H1 (cell line): ENCODE results near the gene ARHGAP18. TPM values are rescaled to one million over a fixed set of nuclear protein-coding genes. Genes with fewer than 3 reads are reported as not detected.

ENCODE experiments used
- CTCF ChIA-PET: fragments of 300-600 bp; sonication (Branson Sonifier 250); formaldehyde crosslinking; loops from one replicate; lab custom pipeline; 2021; ENCODE audit not compliant: partially characterized antibody; lab: Charles Lee
- POLR2A ChIA-PET: fragments of 300-600 bp; sonication (Branson Sonifier 250); formaldehyde crosslinking; loops from one replicate; lab custom pipeline; 2021; ENCODE audit warnings: inconsistent platforms; ENCODE audit not compliant: partially characterized antibody; lab: Charles Lee
- DNase-seq, 2 experiments: peaks; one replicate each; pipeline versions ENCODE4 v3.0.0 to v3.0.0-alpha.2; 2010 to 2022; ENCODE audit warnings: low spot score in 2 of 2, low read depth in 1 of 2, mixed read lengths in 1 of 2
- FAIRE-seq: peaks from 2 replicates; lab custom pipeline; 2011; peaks lifted over from hg19 to GRCh38; lab: Jason Lieb, UNC
- H2AFZ ChIP-seq: 2 replicates; pipeline ENCODE4 v1.8.1; 2012; ENCODE audit warnings: low read length, inconsistent platforms
- H2AK5ac ChIP-seq: 2 replicates; pipeline ENCODE4 v1.6.1; 2013; ENCODE audit warnings: low read depth, low read length
- H2BK120ac ChIP-seq: replicated peaks from 2 replicates; pipeline ENCODE3; 2013; ENCODE audit warnings: low read depth, low read length, inconsistent platforms
- H2BK12ac ChIP-seq: 2 replicates; pipeline ENCODE4 v1.6.1; 2013; ENCODE audit warnings: low read depth, low read length
- H2BK15ac ChIP-seq: 2 replicates; pipeline ENCODE4 v1.6.1; 2013; ENCODE audit warnings: low read length
- H2BK20ac ChIP-seq: 2 replicates; pipeline ENCODE4 v1.6.1; 2013; ENCODE audit warnings: low read length
- H2BK5ac ChIP-seq: 2 replicates; pipeline ENCODE4 v1.6.1; 2013; ENCODE audit warnings: low read depth, low read length
- H3K14ac ChIP-seq: 2 replicates; pipeline ENCODE4 v1.6.1; 2013; ENCODE audit warnings: inconsistent platforms; ENCODE audit not compliant: insufficient read length
- H3K18ac ChIP-seq: 2 replicates; pipeline ENCODE4 v1.6.1; 2013; ENCODE audit warnings: low read length; ENCODE audit errors: extremely low read depth
- H3K23ac ChIP-seq: 2 replicates; pipeline ENCODE4 v1.6.1; 2013; ENCODE audit warnings: inconsistent platforms; ENCODE audit not compliant: insufficient read length
- H3K23me2 ChIP-seq: 2 replicates; pipeline ENCODE4 v1.6.1; 2013; ENCODE audit warnings: low read depth, low read length
- H3K27ac ChIP-seq: 2 replicates; pipeline ENCODE4 v1.6.1; 2011; ENCODE audit warnings: low read depth, low read length, inconsistent platforms
- H3K27me3 ChIP-seq, 4 experiments: replicated peaks in 1 of 4; 1 replicate in 1 of 4; 2 replicates in 3 of 4; pipeline versions ENCODE4 v1.6.1 to v1.8.1; 2011 to 2013; ENCODE audit warnings: low read length in 3 of 4, mild to moderate bottlenecking in 3 of 4, inconsistent platforms in 2 of 4, mixed read lengths in 2 of 4, moderate library complexity in 1 of 4; ENCODE audit not compliant: control insufficient read depth in 3 of 4, insufficient read depth in 3 of 4; ENCODE audit errors: extremely low read depth in 1 of 4
- H3K36me3 ChIP-seq, 4 experiments: 2 replicates each; pipeline versions ENCODE4 v1.6.1 to v1.8.1; 2011 to 2013; ENCODE audit warnings: mild to moderate bottlenecking in 4 of 4, low read length in 3 of 4, moderate library complexity in 2 of 4, control low read depth in 1 of 4, inconsistent platforms in 1 of 4; ENCODE audit not compliant: insufficient read depth in 4 of 4, control insufficient read depth in 2 of 4
- H3K4ac ChIP-seq: replicated peaks from 2 replicates; pipeline ENCODE3; 2013; ENCODE audit warnings: low read length, low read depth, mixed read lengths, inconsistent platforms; ENCODE audit not compliant: insufficient read length
- H3K4me1 ChIP-seq, 4 experiments: replicated peaks in 1 of 4; 1 replicate in 1 of 4; 2 replicates in 3 of 4; pipeline versions ENCODE4 v1.6.1 to v1.8.1; 2011 to 2013; ENCODE audit warnings: low read length in 3 of 4, inconsistent platforms in 2 of 4, mixed read lengths in 1 of 4; ENCODE audit not compliant: insufficient read depth in 4 of 4, control insufficient read depth in 3 of 4
- H3K4me2 ChIP-seq, 2 experiments: 2 replicates each; pipeline versions ENCODE4 v1.6.1 to v1.8.1; 2011 to 2013; ENCODE audit warnings: low read depth in 2 of 2, low read length in 2 of 2, control low read depth in 1 of 2, inconsistent platforms in 1 of 2, mild to moderate bottlenecking in 1 of 2; ENCODE audit not compliant: insufficient read depth in 1 of 2
- H3K4me3 ChIP-seq, 4 experiments: fragments of 200-600, 300-600 bp in 1 of 4; sonication (generic), shearing (Covaris generic), sonication (Bioruptor Twin) in 1 of 4; 2 replicates each; pipeline versions ENCODE4 v1.5.1 to v1.8.1; 2011 to 2016; ENCODE audit warnings: low read length in 4 of 4, low read depth in 3 of 4, control low read depth in 2 of 4, inconsistent platforms in 2 of 4, mild to moderate bottlenecking in 2 of 4, mixed read lengths in 1 of 4, moderate library complexity in 1 of 4; ENCODE audit not compliant: insufficient read depth in 2 of 4; ENCODE audit errors: extremely low read depth in 1 of 4
- H3K56ac ChIP-seq: replicated peaks from 2 replicates; pipeline ENCODE3; 2013; ENCODE audit warnings: low read depth, mild to moderate bottlenecking, mixed read lengths, low read length, inconsistent platforms; ENCODE audit not compliant: insufficient read length
- H3K79me1 ChIP-seq: 2 replicates; pipeline ENCODE4 v1.6.1; 2013; ENCODE audit warnings: low read depth, low read length, control low read depth
- H3K79me2 ChIP-seq, 2 experiments: 2 replicates each; pipeline versions ENCODE4 v1.6.1 to v1.8.1; 2012 to 2013; ENCODE audit warnings: low read length in 2 of 2, mild to moderate bottlenecking in 2 of 2, inconsistent platforms in 1 of 2; ENCODE audit not compliant: insufficient read depth in 2 of 2, control insufficient read depth in 1 of 2
- H3K9ac ChIP-seq, 4 experiments: replicated peaks in 1 of 4; 1 replicate in 1 of 4; 2 replicates in 3 of 4; pipeline versions ENCODE4 v1.6.1 to v1.8.1; 2011 to 2013; ENCODE audit warnings: low read depth in 3 of 4, low read length in 3 of 4, control low read depth in 2 of 4, mild to moderate bottlenecking in 2 of 4, moderate library complexity in 2 of 4, inconsistent platforms in 1 of 4; ENCODE audit errors: extremely low read depth in 1 of 4
- H3K9me3 ChIP-seq, 2 experiments: 2 replicates each; pipeline versions ENCODE4 v1.6.1 to v1.8.1; 2012 to 2013; ENCODE audit warnings: mild to moderate bottlenecking in 2 of 2, moderate library complexity in 2 of 2, control low read depth in 1 of 2, inconsistent platforms in 1 of 2, low read depth in 1 of 2, low read length in 1 of 2, mixed read lengths in 1 of 2; ENCODE audit not compliant: insufficient read depth in 2 of 2
- H4K20me1 ChIP-seq, 2 experiments: replicated peaks in 1 of 2; 2 replicates each; pipeline versions ENCODE3 to v1.8.1; 2011 to 2013; ENCODE audit warnings: inconsistent platforms in 2 of 2, low read length in 2 of 2, mild to moderate bottlenecking in 1 of 2; ENCODE audit not compliant: insufficient read depth in 2 of 2, control insufficient read depth in 1 of 2
- H4K5ac ChIP-seq: 2 replicates; pipeline ENCODE4 v1.6.1; 2013; ENCODE audit warnings: low read length, low read depth, mixed read lengths, inconsistent platforms; ENCODE audit not compliant: insufficient read length
- H4K8ac ChIP-seq: 2 replicates; pipeline ENCODE4 v1.8.0; 2013; ENCODE audit warnings: mild to moderate bottlenecking, moderate library complexity, low read length, inconsistent platforms; ENCODE audit not compliant: insufficient read depth; ENCODE audit errors: extremely low read depth
- H4K91ac ChIP-seq: replicated peaks from 2 replicates; pipeline ENCODE3; 2013; ENCODE audit warnings: low read length, mixed read lengths, inconsistent platforms; ENCODE audit not compliant: insufficient read length
- ATF3 ChIP-seq: IDR thresholded peaks from 2 replicates; pipeline ENCODE4 v1.6.1; 2011; ENCODE audit warnings: low read depth, mild to moderate bottlenecking, low read length; ENCODE audit not compliant: insufficient read depth
- WGBS, 2 experiments: shearing (Covaris generic) in 1 of 2; methylation state at CpG; one replicate each; pipeline versions ENCODE4 v1.1.6 to v1.1.7; 2013 to 2015; ENCODE audit warnings: low lambda C conversion rate in 2 of 2, mixed read lengths in 2 of 2, inconsistent platforms in 1 of 2, low coverage in 1 of 2, missing lambda C conversion rate in 1 of 2; ENCODE audit not compliant: insufficient replicate concordance in 2 of 2, insufficient coverage in 1 of 2, insufficient read length in 1 of 2; ENCODE audit errors: extremely low coverage in 1 of 2, missing lambda C conversion rate in 1 of 2; 5-methylcytosine and 5-hydroxymethylcytosine counted together
- polyA plus RNA-seq, 7 experiments: library from polyadenylated mRNA; depleted of rRNA in 3 of 7; stranded (reverse) in 5 of 7; unstranded in 2 of 7; fragments of >200 nt in 5 of 7; fragments of 200-250 nt in 2 of 7; gene quantifications; 1 replicate in 5 of 7; 2 replicates in 1 of 7; 4 replicates in 1 of 7; pipeline versions ENCODE4 v1.2.1 to v1.2.3, GENCODE V29; 2011 to 2013; ENCODE audit warnings: missing spikeins in 2 of 7, mixed read lengths in 2 of 7
- total RNA-seq: library from RNA; stranded (reverse); fragmentation: NEBNext Ultra II Directional; extraction: Animal tissue kit (Norgen Biotek cat#: 25700); gene quantifications from 2 replicates; pipeline ENCODE4 v1.2.1, GENCODE V29; 2021

The ARHGAP18 gene
- total and polyA plus RNA-seq, 2 of the 8 experiments (the other 6 are each of a cell fraction or from before 2014, with no cell fraction given) = 0.83 to 4.5 TPM

DNA sequence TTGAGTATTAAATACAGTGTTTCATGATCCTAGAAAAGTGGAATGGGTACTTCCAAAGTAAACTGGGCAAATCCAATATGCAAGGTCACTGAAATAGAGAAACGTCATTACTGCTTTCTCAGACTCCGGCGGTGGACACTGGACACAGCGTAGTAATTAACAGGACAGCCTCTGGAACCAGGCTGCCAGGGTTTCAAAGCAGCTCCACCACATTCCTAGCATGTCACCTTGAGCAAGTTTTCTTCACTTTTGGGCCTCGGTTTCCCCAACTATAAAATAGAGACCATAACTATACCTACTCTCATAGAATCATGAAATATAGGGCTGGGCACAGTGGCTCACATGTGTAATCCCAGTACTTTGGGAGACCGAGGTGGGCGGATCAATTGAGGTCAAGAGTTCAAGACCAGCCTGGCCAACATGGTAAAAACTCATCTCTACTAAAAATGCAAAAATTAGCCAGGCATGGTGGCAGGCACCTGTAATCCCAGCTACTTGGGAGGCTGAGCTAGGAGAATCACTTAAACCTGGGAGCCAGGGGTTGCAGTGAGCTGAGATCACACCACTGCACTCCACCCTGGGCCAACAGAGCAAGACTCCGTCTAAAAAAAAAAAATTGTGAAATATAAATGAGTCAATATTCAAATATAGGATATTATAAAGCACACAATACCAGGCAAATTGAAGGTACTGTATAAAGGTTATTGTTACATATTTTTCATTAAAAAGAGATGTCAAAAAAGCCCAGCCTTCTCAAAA, 24.9 kb downstream of the ARHGAP18 start:
- Histone ChIP-seq H3K4me3 (no peak overlapping the region), H3K14ac (no peak overlapping the region), H3K56ac (no peak overlapping the region), H2BK5ac (no peak overlapping the region), H3K18ac (no peak overlapping the region), H3K9me3 (no peaks in the 10 kb centered on the region), H3K36me3 (no peaks in the 10 kb centered on the region), H2AK5ac (no peak overlapping the region), H3K79me1 (no peaks in the 10 kb centered on the region), H3K27ac (no peak overlapping the region), H2AFZ (no peak overlapping the region), H4K91ac (no peak overlapping the region), H3K23me2 (no peaks in the 10 kb centered on the region), H3K9ac (no peak overlapping the region), H4K8ac (no peak overlapping the region), H3K27me3 (no peaks in the 10 kb centered on the region), H4K5ac (no peak overlapping the region), H3K4me1 (peaks cover 0 to 3% (median 1%) of the 10 kb centered on the region in 4 experiments; a peak in 4 of 7 replicates), H4K20me1 (no peaks in the 10 kb centered on the region), H2BK15ac (no peak overlapping the region), H2BK12ac (no peak overlapping the region), H3K4ac (no peak overlapping the region), H2BK120ac (no peak overlapping the region), H3K79me2 (no peaks in the 10 kb centered on the region), H3K23ac (no peak overlapping the region), H3K4me2 (no peak overlapping the region), H2BK20ac (no peak overlapping the region)
- no peak for DNase-seq
- ChIA-PET CTCF (interaction anchor here (0.6 to 1.8 kb wide), 9 partner anchors 9 to 351 kb away, joined by 3 to 7 read pairs (median 3); no protein-coding TSS in a partner anchor), POLR2A (no interaction called here)
- TF ChIP-seq ATF3 = no peak
- WGBS, 2 experiments = 96% methylated on average over 8 of the region's 8 CpGs; no CpG with 5 or more reads in 1 of the 2 experiments
- FAIRE-seq = no peak
